Panc1 (cell line): ENCODE results near the gene ACSS1.

Experiments
- POLR2AphosphoS5 ChIP-seq: IDR thresholded peaks from 2 replicates; pipeline ENCODE4 v1.6.1; 2012; ENCODE audit warnings: mild to moderate bottlenecking, low read depth, low read length, moderate library complexity
- SIN3A ChIP-seq: IDR thresholded peaks from 2 replicates; pipeline ENCODE4 v1.6.1; 2012; ENCODE audit warnings: low read depth, mild to moderate bottlenecking, low read length, moderate library complexity, borderline replicate concordance; ENCODE audit not compliant: insufficient read depth
- TCF7L2 ChIP-seq: IDR thresholded peaks from 2 replicates; pipeline ENCODE4 v1.6.1; 2011; ENCODE audit warnings: mild to moderate bottlenecking, low read depth, low read length, inconsistent platforms
- TF ChIP-seq, protein P1 (sequence below): fragments of 450-650 bp; IDR thresholded peaks from 2 replicates; pipeline ENCODE4 v1.5.1; 2017; ENCODE audit warnings: mild to moderate bottlenecking
- TF ChIP-seq, protein P2 (sequence below), 2 experiments: IDR thresholded peaks; 2 replicates each; pipeline ENCODE4 v1.6.1; 2011 to 2012; ENCODE audit warnings: low read depth in 2 of 2, control low read depth in 1 of 2, low read length in 1 of 2, mild to moderate bottlenecking in 1 of 2, moderate library complexity in 1 of 2; ENCODE audit not compliant: insufficient read depth in 1 of 2

DNA sequence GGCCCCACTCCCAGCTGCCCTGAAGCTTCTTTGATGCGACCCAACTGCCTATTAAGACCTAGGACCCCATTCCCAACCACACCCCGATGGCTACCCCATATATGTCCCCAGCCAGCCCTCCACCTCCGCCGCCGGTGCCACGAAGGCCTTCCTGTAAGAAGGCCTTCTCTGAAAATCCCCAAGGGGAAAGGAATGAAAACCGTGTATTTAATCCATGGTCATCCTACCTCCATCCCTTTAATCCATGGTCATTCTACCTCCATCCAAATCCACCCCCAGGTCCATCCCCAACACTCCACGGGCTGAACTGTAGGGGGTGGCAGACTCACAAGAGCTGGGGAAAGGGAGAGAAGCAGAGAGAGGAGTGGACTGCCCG is 24.5 kb upstream of the ACSS1 start:
- TF ChIP-seq, protein P1, sequence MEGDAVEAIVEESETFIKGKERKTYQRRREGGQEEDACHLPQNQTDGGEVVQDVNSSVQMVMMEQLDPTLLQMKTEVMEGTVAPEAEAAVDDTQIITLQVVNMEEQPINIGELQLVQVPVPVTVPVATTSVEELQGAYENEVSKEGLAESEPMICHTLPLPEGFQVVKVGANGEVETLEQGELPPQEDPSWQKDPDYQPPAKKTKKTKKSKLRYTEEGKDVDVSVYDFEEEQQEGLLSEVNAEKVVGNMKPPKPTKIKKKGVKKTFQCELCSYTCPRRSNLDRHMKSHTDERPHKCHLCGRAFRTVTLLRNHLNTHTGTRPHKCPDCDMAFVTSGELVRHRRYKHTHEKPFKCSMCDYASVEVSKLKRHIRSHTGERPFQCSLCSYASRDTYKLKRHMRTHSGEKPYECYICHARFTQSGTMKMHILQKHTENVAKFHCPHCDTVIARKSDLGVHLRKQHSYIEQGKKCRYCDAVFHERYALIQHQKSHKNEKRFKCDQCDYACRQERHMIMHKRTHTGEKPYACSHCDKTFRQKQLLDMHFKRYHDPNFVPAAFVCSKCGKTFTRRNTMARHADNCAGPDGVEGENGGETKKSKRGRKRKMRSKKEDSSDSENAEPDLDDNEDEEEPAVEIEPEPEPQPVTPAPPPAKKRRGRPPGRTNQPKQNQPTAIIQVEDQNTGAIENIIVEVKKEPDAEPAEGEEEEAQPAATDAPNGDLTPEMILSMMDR, result no peak; the same call in 1 of the 2 replicates
- TF ChIP-seq, protein P2, sequence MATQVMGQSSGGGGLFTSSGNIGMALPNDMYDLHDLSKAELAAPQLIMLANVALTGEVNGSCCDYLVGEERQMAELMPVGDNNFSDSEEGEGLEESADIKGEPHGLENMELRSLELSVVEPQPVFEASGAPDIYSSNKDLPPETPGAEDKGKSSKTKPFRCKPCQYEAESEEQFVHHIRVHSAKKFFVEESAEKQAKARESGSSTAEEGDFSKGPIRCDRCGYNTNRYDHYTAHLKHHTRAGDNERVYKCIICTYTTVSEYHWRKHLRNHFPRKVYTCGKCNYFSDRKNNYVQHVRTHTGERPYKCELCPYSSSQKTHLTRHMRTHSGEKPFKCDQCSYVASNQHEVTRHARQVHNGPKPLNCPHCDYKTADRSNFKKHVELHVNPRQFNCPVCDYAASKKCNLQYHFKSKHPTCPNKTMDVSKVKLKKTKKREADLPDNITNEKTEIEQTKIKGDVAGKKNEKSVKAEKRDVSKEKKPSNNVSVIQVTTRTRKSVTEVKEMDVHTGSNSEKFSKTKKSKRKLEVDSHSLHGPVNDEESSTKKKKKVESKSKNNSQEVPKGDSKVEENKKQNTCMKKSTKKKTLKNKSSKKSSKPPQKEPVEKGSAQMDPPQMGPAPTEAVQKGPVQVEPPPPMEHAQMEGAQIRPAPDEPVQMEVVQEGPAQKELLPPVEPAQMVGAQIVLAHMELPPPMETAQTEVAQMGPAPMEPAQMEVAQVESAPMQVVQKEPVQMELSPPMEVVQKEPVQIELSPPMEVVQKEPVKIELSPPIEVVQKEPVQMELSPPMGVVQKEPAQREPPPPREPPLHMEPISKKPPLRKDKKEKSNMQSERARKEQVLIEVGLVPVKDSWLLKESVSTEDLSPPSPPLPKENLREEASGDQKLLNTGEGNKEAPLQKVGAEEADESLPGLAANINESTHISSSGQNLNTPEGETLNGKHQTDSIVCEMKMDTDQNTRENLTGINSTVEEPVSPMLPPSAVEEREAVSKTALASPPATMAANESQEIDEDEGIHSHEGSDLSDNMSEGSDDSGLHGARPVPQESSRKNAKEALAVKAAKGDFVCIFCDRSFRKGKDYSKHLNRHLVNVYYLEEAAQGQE (IDR thresholded peaks at IDR 0.05; ENCODE audit: insufficient read depth in 1 of 2, low read depth in 2 of 2, low read length in 1 of 2), result no peak
- TF ChIP-seq POLR2AphosphoS5 (no peak), SIN3A (no peak), TCF7L2 (no peak)
